GM20000 (cell line): ENCODE measurements around the gene SHOC1.

Experiments used
- DNase-seq: peaks from one replicate; pipeline ENCODE4 v3.0.0; 2012; ENCODE audit warnings: low spot score
- CTCF ChIP-seq: IDR thresholded peaks from 2 replicates; pipeline ENCODE4 v1.5.1; 2012; ENCODE audit warnings: mild to moderate bottlenecking, control low read depth; ENCODE audit errors: extremely low read depth, missing control alignments

SHOC1 gene

GRCh38 chr9:111752455-111752854, 42.3 kb downstream of the SHOC1 start:
- DNase-seq = no peak
- no peak for TF ChIP-seq CTCF
